GM12891 (cell line): ENCODE data around the gene DNAJC15.

Experiments
- POLR2A ChIP-seq: IDR thresholded peaks from 2 replicates; pipeline ENCODE4 v1.6.1; 2011; ENCODE audit warnings: low read depth, low read length, control low read depth
- POLR2AphosphoS5 ChIP-seq: IDR thresholded peaks from 2 replicates; pipeline ENCODE4 v1.6.1; 2011; ENCODE audit warnings: low read depth, low read length, control low read depth

- TF ChIP-seq POLR2A (no peak), POLR2AphosphoS5 (no peak)
Observed at GRCh38 chr13:43079392-43079931, 56.1 kb downstream of the DNAJC15 start.
